ENCODE results near the gene ARPC5.
"Not testable (repeated sequence)": the region's sequence is repeated elsewhere in the genome, so short reads cannot be mapped to it uniquely, and the experiment has no call there.

Gene ARPC5

DNA sequence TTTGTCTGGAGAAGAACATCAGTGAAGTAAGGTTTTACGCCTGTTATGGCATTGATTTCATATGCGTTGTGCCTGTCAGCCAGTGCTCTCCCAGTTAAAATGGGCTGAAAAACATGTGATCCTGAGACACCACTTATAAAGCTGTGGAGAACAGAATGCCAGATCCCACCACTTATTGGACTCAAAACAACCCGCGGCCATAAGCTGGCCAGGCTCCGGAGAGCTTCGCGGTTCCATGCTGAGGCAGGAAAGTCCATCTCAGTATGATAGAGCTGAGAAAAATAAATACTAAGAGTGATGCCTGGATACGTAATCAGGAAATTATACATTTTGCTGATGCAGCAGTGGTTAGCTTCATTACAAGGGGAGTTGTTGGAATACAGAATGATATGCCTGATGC is 12.5 kb upstream of the ARPC5 start:
- DNase-seq (ENCODE audit: low read depth in 2 of 3, low spot score in 2 of 3), result no peak

DNA sequence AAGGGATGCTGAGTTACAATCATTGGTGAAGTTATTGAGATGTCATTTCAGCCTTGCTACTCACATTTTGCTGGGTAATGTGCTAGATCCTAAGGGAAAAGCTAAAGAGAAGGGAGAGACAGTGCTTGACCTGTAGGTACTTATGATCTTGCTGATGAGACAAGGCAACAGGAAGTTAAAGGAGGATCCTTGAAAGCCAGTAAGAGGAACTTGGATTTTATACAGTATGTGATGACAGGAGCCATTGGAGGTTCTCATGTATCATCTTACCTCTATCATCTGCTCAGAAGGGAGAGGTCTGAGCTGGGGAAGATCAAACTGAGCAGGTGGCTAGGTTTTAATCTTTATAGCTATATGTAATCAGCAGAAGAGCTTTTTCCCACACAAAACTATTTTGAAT is 11.2 kb upstream of the ARPC5 start:
- no peak for DNase-seq (ENCODE audit: low read depth in 2 of 3, low spot score in 2 of 3)

DNA sequence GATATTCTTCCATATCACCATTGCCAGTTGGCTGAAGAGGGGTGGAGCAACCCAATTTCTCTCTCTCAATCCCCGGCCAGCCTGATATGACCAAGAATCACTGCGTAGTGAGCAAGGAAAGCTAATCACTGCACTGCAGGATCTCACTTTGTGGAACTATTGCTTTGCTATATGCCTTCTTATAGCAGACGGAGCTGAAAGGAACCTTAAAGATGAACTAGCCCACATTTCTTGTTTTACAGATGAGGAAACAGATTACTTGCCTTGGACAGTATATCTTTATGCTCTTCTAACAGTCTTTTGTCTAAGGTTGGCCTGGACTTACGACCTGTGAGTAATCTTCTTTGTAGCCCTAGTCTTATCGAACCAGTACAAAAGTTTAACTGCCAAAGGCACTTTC is 9.9 kb upstream of the ARPC5 start:
- no peak for DNase-seq (ENCODE audit: low read depth in 2 of 3, low spot score in 2 of 3)

DNA sequence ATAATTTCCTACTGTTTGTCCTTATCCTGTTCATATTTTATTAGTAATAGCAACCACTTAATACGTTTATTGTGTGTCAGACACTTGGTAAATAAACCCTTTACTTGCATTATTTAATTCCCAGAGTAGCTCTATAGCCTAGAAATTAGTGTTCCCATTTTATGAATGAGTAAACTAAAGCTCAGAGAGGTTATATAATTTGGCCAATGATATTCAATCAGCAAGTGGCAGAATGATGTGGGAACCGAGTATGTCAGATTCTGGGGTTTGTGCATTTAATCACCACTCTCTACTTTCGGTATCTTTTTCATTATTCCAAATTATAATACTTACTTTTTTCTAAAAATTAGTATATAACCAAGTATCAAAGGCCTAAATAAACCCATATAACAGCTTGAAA is 6.6 kb upstream of the ARPC5 start:
- DNase-seq (ENCODE audit: low read depth in 2 of 3, low spot score in 2 of 3), result no peak

DNA sequence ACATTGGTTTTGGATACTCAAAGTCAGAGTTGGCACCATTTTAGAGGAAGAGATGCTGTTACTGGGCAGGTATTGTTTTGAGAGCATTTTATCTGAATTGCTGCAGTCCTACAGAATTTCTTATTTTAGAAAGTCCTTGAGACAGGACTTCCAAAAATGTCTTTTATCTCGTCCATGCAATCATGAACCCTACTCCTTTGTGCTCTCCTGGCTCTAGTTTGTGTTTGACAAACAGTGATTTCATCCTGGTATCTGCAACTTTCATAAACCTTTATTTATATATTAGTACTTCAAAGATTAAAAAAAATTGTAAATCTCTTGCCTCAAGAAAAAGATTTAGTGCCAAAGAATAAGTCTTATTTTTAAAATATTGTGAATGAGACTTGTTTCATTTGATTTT is 4.6 kb upstream of the ARPC5 start:
- no peak for DNase-seq (ENCODE audit: low read depth in 2 of 3, low spot score in 2 of 3)

DNA sequence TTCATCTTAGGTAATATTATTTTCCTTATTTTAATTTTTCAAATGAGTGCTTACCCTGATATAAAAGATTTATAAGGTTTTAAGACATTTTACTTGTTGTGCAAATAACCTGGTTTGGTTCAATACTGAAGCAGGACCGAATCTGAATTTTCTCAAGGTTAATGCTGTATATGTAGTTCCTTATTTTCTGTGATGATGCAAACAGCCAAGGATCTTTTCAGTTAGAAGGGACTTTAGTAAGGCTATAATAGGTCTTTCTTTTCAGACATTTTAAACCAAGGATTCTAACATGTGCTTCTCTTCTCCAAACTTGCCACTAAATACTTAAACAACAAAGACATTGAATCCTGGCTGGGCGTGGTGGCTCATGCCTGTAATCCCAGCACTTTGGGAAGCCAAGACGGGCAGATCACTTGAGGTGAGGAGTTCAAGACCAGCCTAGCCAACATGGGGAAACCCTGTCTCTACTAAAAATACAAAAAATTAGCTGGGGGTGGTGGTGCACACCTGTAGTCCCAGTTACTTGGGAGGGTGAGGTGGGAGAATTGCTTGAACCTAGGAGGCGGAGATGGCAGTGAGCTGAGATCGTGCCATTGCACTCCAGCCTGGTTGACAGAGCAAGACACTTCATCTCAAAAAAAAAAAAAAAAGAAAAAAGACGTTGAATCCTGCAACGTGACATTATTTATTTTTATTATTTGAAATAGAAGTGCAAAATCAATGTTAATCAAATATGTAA is 3.2 kb upstream of the ARPC5 start:
- DNase-seq (ENCODE audit: low read depth in 2 of 3, low spot score in 2 of 3), result no peak

DNA sequence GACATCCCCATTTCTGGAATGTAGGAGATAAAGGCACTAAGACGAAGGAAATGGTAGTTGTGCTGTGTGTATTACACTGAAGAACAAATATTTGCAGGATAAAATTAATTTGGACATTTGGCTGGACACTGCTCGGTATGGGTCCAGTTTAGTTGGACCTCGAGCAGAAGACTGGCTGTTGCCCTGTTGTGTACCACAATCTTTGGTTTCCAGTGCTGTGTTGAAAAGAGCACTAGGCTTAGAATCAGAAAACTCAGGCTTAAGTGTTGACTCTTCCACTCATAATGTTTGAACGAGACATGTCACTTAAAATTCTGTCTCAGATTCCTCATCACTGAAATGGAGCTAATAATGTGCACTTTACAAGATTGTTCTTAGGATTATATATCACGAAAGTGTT is 1.2 kb upstream of the ARPC5 start:
- no peak for DNase-seq (ENCODE audit: low read depth in 2 of 3, low spot score in 2 of 3)

DNA sequence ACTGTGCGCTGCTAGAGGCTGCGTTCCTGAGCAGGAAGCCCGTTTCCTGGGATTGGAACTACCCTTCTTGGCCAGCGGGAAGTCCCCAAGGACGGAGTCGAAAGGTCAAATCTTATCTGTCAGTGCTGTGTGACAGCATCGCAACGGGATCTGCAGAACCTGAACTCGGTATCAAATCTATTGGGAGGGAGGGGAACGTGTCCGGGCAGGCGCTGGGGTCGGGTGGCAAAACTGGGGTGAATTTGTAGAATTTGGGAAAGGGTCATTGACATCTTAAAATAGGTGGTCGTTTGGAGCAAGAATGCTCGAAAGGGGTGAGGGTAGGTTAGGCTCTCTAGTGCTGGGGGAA is 725 bp upstream of the ARPC5 start:
- no peak for DNase-seq (ENCODE audit: low read depth in 2 of 3, low spot score in 2 of 3)

DNA sequence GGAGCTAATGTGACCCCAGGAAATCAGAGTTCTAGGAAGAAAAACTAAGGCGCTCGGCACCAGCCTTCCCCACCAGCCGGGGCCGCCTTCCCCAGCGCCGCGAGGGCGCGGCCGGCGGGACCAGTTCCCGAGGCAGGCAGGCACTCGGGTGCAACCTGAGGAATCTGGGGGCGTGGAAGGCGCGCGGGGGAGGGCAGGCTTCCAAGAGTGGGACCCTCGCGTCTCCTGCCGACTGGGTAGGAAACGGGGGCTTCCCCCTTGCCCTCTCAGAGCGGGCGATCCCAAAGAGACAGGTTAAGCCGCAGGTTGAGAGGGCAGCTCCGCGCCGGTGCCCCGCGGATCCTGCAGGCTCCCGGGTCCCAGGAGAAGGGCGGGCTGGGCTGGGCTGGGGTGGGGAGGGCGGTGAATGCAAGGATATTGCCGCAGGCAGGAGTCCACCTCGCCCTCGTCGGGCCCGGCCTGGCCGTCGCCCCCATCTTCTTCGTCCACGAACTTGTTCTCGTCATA is 431 bp downstream of the ARPC5 start:
- DNase-seq (ENCODE audit: low read depth in 2 of 3, low spot score in 2 of 3), result peak in 1 of 3 experiments; percentile 23

DNA sequence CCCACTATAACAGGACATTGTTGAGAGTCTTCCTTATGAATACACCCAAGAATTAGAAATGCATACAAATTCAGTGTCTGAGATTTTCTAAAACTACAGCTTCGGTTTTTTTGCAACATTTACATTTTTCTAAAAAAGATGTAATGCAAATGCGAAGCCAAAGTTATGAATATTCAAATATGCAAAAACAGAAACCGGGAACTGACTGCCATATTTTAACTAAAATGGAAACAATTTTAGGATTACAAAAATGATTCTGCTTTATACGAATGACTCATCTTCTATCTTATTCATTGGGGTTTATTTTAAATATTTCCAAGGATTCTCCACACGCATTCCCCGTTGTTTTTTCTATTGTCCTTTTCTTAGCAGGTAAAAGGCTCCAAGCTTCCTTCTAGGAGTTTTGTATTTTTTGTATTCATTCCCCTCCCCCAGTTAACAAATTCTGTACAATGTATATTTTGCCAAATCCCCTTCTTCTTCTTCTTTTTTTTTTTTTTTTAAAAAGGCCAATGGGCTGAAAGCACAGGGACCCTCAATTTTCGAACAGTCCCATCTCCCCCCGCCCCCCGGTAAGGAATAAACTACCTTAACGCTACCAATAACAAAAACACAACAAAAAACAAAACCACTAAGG is 1.0 kb downstream of the ARPC5 start:
- DNase-seq (ENCODE audit: low read depth in 2 of 3, low spot score in 2 of 3), result no peak

DNA sequence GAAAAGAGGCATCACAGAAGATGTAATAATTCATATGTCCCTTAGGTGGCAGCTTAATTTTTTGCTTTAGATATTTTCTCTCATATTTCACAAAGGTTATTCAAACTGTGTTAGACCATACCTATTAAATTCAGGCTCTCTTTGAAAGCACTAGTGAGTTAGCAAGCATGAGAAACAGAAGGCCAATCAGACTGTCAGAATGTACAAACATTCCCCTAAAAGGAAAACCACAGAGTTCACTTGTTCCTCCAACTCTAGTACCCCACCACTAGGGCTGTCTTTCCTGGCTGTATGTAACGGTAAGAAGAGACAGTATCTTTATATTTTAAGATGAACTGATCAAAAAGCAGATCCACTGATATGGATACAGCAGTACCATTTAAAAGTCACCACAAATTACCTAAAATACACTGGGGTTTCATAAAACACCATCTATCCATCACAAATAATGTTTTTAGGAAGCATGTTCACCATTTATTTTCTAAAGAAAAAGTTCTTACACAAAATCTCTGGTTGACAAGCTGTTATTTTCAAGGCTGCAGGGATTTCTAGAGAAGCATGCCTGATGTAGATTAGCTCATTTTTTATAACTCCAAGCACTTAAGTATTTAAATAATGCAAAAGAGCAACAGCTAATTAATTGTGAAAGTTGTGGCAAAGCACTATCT is 1.8 kb downstream of the ARPC5 start:
- DNase-seq (ENCODE audit: low read depth in 2 of 3, low spot score in 2 of 3), result no peak

DNA sequence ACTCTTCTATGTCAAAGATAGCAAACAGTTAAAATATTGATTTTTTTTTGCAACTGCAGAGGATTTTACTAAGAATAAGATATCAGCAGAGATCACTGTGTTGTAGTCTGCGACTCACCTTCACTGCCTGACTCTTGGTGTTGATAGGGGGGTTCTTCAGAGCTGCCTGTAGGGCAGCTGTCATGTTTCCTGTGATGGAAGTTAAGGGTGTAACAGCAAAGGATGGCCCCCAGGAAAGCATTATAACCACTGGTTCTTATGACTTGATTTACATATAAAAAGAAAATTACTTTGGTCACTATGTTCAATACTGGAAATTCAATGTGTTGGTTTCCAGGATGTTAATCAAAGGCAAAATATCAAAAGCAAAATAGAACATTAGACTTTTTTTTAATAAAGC is 2.6 kb downstream of the ARPC5 start:
- no peak for DNase-seq (ENCODE audit: low read depth in 2 of 3, low spot score in 2 of 3)

DNA sequence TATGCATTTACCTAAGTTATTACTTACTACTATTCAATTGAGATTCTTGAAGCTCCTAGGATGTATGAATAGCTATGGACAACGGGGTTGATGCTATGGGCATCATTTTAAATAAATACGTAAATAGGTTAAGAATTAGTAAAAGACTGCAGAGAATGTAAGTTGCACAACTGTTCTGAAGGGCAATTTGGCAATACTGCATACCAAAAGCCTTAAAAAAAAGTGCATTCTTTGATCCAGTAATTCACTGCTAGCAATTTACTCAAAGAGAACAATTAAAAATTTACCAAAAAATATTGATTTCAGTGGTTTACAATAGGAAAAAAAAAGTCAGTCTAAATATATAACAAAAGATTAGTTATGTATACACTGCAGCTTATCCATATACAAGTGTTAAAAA is 3.5 kb downstream of the ARPC5 start:
- no peak for DNase-seq (ENCODE audit: low read depth in 2 of 3, low spot score in 2 of 3)

DNA sequence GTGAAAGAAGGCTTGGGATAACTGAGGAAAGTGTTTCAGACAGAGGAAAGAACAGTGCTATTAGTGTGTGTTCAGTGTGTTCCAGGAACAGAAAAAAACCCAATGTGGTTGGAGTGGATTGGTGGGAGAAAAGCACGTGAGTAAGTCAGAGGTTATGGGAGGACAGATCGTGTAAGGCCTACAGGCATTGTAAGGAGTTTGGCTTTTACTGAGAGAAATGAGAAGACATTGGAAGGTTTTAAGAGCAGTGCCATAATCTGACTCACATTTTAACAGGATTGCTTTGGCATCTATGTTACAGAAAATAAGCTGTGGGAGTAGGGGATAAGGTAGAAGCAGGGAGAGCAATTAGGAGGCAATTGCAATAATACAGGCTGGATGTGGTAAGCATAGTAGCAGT is 4.8 kb downstream of the ARPC5 start:
- no peak for DNase-seq (ENCODE audit: low read depth in 2 of 3, low spot score in 2 of 3)

DNA sequence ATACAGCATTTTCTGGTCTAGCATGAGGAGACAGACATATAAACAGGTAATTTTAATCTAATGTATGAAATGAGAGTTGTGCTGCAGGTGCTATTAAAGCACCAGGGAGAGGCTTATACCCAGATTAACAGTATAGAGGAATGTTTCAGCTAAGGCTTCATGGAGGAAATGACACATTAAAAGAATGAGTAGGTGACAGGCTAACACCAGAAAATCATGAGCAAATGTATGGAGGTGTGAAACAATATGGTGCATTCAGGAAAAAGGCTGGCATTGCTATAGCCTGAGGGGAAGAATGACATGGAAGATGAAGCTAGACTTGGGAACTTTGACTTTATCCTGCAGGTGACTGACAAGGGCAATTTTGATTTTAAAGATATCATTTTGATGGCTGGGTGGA is 7.0 kb downstream of the ARPC5 start:
- DNase-seq (ENCODE audit: low read depth in 2 of 3, low spot score in 2 of 3), result no peak

DNA sequence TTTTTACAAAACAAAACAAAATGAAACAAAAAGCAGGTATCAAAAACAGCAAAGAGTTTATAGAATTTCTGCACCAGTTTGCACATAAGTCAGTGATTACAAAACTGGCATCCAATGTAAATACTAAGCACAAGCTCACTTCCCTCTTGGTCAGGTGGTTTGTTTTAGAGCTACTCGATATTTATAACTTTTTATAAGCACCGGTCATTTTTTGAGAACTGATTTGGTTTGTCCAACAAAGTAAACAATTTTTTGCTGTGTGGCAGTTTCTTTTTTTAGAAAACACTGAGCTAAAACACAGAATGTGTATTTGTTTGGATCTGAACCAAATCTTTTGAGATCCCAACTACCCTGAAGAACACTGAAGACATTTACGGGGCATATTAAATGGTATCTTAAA is 9.3 kb downstream of the ARPC5 start:
- not testable (repeated sequence) for DNase-seq (ENCODE audit: low read depth in 2 of 3, low spot score in 2 of 3)

DNA sequence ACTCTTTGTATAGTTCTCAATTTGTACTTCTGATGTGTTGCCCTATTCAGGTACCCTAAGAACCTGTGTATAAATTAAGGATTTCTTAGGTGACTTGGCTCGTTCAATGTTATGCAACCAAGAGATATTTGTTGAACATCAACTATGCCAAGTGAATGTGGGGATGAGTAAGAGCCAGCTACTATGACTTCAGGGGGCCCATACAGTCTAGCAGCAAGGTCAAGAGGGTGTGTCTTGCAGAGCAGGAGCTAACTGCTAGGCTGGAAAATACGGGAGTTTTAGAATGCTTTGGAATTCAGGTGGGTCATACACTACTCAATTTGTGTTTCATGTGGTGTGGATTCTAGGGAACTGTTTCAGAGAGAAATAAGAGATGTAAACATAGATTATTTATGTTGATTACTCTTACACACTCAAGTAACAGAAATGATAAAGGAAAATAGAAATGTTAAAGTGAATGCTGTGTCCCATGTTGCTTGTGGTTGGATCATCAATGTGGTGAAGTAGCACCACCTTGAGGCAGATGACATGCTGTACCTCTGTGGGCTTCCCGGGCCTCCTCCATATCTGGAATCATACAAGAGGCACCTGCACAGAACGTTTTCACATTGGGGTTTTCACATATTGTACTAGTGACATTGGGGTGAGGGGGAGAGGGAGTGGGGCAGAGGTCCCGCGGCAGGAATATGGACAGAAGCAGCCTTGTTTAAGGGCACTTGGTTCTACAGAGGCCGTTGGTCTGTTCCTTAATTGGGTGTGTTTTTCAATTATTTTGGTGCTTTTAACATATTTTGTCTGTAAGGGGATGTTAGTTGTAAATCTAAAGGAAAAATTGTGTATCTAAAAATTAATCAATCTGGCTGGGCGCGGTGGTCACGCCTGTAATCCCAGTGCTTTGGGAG is 12.4 kb downstream of the ARPC5 start:
- no peak for DNase-seq (ENCODE audit: low read depth in 2 of 3, low spot score in 2 of 3)

DNA sequence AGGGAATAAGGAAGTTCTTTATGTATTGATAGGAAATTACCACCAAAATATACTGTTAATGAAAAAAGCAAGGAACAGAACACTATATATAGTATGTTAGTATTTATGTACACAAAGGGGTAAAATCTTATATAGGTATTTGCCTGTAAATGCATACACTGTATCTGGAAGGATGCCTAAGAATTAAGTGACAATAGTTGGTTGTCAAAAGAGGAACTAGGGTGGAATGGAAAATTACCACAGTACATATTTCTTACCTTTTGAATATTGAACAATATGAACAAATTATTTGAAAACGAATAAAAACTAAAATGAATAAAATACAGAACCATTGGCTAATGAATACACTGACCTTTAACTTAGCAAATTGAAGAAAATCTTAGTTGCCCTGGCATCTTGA is 13.6 kb downstream of the ARPC5 start:
- DNase-seq (ENCODE audit: low read depth in 2 of 3, low spot score in 2 of 3), result no peak

DNA sequence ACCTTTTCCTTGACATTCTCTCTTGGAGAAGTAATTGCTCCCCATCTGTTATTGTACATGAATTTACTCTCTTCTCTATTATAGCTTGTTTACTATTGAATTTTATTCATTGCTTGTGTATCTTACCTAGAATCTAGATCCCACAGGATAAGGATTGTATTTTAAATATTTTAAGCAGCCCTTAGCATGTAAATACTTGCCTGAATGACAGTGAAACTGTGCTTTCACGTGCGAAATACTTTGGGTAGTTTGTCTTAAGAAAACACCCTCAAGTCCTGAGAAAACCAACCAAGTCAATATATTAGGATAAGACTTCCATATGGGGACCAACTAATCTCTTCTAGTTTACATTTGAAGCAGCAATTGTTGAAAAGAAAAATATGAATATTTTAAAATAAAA is 15.3 kb downstream of the ARPC5 start:
- DNase-seq (ENCODE audit: low read depth in 2 of 3, low spot score in 2 of 3), result no peak

DNA sequence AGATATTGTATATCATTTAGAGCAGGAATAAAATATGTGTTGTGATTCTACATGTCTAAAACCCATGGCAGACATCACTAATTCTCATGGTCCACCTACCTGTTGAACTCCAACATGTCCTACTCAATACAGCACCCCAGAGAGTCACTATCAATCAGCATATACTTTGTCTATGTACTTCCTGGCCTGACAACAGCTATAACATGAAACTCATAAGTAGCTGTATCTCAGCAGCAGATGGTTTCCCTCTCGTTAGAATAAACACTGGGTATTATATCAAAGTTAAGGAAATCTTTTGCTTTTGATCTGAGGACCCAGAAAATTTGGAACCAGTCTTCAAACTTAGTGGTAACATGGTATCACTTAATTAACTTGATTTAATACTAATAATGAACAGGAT is 15.8 kb downstream of the ARPC5 start:
- no peak for DNase-seq (ENCODE audit: low read depth in 2 of 3, low spot score in 2 of 3)

DNA sequence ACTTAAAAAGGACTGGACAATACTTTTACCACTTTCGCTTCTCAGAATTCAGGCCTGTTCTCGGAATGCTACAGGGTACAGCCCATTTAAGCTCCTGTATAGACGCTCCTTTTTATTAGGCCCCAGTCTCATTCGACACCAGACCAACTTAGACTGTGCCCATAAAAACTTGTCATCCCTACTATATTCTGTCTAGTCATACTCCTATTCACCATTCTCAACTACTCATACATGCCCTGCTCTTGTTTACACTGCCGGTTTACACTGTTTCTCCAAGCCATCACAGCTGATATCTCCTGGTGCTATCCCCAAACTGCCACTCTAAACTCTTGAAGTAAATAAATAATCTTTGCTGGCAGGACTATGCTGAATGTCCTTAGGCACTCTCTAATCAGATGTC is 17.4 kb downstream of the ARPC5 start:
- DNase-seq (ENCODE audit: low read depth in 2 of 3, low spot score in 2 of 3), result not testable (repeated sequence)
